HG02610 (cell line): ENCODE results near the gene SNX24.
"Not testable (repeated sequence)": the region's sequence is repeated elsewhere in the genome, so short reads cannot be mapped to it uniquely, and the experiment has no call there.

Experiments
- ATAC-seq: cut with Tn5 transposase; IDR thresholded peaks from one replicate; pipeline ENCODE4 v1.9.1; 2021; ENCODE audit warnings: mild to moderate bottlenecking, moderate library complexity; ENCODE audit not compliant: unreplicated experiment

SNX24 gene

DNA sequence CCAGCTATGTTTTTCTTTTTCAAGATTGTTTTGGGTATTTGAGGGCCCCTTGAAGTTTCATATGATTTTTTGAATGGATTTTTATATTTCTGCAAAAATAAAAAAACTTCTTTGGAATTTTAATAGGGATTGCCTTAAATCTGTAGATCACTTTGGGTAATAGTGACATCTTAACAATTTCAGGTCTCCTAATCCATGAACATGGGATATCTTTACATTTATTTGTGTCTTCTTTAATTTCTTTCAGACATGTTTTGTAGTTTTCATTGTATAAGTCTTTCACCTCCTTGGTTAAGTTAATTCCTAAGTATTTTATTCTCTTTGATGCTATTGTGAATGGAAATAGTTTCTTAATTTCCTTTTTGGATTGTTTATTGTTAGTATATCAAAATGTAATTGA is 112.0 kb downstream of the SNX24 start:
- ATAC-seq: no peak

DNA sequence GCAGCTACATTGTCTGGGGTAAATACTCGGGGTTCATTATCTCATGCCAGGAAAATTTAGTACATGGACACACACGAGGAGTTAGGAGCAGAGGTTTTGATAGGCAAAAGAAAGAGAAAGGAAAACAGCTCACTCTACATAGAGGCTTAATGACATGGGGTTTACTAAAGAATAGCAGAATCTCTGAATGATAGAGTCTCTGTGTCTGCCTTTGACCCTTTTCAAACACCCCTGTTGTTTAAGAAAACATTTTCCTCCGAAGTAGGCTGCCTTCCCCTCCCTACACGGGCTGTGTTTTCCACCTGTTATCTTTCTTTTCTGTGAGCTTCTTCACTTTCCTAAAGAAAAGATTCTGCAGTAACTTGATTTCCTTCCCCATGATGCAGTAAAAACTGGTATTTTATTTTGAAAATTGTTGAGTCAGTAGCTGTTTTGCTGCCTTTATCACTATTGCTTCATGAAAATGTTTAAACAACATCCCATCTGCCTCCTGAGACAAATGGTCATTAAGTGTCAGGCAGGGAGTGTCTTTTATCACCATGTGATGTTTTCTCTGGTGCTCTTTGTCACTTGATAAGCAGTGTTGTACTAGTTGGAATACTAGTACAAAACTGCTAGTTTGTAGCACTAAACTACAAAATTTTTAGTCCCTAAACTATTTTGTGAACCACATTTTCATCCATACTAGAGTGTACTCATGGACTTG is 114.5 kb downstream of the SNX24 start:
- ATAC-seq: no peak

DNA sequence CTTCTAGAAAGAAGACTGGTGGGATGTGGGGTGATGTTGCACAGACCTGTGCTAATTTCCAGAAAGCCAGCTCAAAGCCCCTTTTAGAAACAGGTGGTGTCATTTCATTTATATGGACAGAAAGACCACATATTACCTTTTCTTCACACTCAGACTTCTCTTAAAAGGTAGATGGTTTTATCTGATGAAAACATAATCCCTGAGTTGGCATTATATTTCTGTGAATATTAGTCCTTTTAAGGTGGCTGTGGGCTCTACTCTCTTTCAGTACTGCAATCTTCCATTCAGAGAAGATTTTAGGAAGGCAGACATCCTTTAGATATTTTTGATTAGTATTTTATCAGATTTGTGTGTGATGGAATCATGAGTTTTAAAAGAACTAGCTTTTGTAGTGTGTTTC is 117.9 kb downstream of the SNX24 start:
- ATAC-seq: no peak

DNA sequence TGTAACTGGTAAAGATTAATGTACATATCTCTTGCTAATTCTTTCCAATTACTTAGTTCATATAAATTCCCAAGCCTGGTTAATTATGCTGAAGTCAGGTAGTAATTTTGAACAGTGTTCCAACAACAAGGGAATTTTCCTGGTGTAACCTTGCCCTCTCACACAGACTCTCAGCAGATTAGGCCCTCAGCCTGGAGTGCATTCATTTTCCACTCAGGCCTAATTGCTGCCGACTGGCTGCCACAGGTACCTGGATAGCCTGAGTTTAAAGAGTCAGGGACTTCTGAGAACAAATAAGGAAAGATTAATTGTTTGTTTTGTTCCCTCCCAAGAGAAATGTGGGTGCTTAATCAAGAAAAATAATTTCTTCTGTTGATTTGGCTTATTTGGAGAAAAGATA is 119.7 kb downstream of the SNX24 start:
- ATAC-seq: no peak

DNA sequence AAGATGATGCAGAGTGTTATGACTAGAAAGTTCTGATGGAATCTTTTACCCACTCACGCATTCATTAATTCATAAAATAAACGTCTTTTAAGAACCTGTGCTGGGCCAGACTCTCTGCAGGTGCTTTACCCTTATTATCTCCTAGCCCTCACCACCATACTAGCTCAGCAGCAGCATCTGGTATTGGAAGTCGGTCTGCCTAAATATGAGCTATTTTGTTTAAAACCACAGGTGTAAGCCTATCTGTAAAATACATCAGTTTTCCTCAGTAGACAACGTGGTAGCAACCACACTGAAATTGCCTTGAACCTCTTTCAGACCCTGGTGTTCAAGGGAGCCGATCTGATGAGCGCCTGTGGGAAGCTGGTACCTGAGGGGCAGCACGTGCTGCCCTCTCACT is 121.7 kb downstream of the SNX24 start:
- ATAC-seq: no peak

DNA sequence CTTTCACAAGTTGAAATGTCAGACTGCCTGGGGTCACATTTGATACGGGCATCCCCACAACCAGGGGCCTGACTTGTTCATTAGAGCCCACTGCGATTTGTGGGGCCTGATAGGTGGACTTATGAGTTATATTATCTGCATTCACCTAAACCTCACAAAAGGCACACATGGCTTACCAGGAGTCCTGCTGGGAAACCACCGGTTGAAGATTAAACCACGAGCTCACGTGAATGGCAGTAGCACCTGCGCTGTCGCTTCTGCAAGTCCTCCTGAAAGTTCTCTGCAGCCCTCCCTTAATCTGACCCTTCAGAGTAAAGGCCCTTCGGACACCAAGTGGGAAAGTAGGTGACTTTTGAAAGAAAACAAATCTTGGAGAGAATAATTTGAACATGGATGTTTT is 122.2 kb downstream of the SNX24 start:
- ATAC-seq: peak; percentile 56

DNA sequence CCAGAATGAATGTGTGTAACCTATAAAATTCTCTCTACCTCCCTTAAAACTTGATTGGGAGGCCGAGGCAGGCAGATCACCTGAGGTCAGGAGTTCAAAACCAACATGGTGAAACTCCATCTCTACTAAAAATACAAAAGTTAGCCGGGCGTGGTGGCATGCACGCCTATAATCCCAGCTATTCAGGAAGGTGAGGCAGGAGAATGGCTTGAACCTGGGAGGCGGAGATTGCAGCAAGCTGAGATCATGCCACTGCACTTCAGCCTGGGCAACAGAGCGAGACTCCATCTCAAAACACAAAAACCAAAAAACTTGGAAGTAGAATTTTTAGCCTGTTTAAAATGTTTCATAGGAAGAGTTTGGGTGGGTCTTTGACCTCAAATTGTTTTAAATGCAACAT is 122.6 kb downstream of the SNX24 start:
- ATAC-seq: not testable (repeated sequence)

DNA sequence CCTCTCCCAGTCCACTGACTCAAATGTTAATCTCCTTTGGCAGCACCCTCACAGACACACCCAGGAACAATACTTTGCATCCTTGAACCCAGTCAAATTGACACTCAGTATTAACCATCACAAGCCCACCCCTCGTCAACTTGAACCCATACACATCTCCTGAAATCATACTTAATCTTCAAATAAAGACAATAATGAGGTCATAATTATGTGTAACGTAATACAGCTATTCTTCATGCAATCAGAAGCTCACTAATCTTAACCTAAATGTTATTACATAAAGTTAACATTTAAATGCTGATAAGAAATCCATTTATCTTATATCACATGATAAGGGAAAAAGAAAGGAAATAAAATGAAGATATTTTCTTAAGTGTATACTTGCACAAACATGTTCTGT is 125.9 kb downstream of the SNX24 start:
- no peak for ATAC-seq

DNA sequence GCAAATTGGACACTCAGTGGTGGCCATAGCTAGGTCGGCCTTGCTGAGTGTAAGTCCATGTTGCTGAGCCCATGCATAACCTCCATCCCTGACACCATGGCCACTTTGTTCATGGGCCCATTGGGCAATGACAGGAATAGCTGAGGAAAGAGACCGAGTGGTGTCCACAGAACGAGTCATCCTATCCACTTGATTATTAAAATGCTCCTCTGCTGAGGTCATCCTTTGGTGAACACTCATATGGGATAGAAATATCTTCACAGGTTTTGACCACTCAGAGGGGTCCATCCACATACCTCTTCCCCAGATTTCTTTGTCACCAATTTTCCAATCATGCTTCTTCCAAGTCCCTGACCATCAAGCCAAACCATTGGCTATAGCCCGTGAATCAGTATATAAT is 127.5 kb downstream of the SNX24 start:
- no peak for ATAC-seq

DNA sequence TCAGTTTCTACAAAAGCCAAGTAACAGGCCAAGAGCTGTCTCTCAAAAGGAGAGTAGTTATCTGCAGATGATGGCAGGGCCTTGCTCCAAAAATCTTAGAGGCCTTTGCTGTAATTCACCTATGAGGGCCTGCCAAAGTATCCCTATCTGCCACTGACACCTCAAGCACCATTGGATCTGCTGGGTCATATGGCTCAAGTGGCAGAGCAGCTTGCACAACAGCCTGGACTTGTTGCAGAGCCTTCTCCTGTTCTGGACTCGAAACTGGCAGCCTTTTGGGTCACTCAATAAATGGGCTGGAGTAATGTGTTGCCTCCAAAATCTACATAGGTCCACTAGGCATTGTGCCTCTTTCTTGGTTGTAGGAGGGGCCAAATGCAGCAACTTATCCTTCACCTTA is 128.3 kb downstream of the SNX24 start:
- ATAC-seq: not testable (repeated sequence)

DNA sequence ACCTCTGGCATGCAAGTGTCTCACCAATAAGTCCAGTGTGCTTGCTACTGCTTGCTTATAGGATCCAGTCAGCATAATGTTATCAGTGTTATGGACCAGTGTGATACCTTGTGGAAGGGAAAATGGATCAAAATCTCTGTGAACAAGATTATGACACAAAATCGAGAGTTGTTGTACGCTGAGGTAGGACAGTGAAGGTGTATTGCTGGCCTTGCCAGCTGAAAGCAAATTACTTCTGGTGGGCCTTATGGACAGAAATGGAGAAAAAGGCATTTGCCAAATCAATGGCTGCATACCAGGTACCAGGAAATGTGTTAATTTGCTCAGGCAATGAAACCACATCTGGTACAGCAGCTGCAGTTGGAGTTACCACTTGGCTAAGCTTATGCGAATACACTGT is 128.8 kb downstream of the SNX24 start:
- ATAC-seq: not testable (repeated sequence)

DNA sequence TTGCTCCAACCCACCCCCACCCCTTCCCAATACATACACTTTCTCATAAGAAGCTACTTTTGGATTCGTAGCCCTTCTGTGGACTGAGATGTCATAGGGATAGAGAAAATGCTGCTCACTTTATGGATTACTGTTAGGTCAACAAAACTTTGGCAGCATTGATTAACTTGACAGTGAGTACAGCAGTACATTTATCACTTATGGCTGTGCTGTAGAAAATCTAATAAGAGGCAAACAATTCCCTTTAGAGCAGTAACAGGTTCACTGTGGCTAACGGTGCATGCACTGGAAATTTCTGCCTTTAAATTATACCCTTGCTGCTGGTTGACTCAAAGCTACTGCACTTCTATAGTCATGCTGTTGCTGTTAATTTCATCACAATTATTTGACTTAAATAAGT is 131.9 kb downstream of the SNX24 start:
- no peak for ATAC-seq

DNA sequence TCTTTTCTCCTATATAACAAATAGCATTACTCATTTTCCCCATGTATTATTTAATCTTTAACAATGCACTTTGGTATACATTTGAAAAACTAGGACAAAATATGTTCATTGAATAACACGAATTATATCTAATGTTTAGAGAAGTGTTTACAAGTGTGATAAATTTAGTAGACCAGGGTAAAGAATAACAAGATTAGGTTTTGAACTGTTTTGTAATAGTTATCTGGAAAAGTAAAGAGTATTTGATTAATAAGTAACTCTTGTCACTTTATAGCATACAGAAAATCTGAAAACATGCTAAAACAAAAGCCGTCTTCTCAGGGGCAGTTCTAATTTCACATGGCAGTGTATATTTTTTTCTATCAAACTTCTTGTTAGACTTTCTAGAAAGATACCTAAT is 132.7 kb downstream of the SNX24 start:
- ATAC-seq: no peak

DNA sequence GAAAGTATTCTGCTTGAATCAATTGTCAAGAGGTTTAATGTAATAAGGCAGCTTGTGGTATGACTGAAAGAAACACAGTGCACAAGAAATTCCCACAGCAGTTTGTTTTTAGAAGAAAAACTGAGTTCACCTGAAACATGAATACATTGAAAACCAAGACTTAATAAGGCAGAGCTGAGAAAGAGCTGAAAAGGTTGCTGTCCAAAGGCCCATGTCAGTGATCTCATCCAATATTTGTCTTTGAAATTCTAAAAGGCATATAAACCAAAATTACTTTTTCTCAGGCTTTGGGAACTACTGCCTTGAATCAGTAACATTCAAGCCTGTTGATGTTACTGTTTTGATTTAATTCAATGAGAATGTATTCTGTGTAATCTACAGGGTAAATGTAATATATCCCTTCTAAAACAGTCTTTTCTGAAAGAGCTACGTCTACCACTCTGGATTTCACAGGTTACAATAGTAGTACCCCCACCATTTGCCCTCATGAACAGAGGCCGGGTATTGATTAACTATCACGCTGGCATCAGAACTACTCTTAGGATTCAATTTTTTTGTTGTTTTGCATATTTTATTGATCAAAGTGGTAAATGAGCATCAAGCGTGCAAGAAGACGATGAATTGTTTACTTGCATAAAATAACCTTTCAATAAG is 133.4 kb downstream of the SNX24 start:
- ATAC-seq: no peak

DNA sequence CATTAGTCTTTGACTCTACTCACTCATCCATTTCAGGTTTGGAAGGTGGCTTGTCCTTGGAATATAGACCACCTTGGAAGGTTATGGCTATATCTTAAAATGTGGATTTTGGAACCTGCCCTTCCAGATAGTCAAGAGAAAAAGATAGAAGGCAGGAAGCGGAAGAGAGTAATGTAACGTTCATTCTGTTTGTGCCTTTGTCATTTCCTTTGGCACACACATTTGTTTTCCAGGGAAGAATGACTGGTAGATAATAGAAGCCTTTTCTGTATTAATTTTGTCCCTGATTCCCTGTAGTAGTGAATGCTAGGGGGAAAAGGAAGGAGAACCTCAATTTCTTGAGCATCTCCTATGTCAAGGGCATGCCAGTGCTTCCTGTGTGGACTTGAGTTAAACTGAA is 136.4 kb downstream of the SNX24 start:
- no peak for ATAC-seq

DNA sequence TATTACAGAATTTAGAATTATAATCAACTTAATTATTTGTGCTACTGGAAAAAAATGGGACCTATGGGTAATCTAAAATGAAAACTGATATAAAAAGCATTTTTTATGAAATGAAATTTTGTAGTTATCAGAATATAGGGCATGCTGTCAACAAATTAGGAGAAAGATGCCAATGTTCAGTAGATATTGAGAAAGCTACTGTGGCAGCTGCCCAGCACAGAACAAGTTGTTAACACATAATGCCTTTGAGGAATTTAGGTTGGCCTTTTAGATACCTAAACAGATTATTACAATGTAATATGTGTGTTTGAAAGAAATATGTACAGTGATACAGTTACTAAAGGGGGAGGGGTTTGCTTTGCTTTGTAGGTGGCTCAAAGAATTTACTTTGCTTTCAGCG is 137.0 kb downstream of the SNX24 start:
- no peak for ATAC-seq

DNA sequence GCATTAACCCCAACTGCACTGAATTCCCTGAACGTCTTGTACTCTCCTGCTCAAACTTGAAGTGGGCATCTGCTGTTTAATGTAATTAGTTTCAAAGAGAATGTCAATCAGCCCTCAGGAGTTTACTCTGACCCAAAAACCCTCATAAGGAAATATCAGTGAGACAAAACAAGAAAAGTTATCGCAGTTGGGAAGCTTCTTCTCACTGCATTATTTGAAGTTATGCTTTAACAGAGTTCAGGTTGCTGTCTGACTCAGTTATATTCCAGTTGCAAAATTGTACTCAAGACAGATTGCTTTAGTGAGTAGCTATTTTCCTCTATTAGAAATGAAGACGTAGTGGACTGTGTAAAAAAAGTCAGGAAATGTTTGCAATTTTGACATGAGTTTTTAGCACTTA is 139.0 kb downstream of the SNX24 start:
- ATAC-seq: peak; percentile 54

DNA sequence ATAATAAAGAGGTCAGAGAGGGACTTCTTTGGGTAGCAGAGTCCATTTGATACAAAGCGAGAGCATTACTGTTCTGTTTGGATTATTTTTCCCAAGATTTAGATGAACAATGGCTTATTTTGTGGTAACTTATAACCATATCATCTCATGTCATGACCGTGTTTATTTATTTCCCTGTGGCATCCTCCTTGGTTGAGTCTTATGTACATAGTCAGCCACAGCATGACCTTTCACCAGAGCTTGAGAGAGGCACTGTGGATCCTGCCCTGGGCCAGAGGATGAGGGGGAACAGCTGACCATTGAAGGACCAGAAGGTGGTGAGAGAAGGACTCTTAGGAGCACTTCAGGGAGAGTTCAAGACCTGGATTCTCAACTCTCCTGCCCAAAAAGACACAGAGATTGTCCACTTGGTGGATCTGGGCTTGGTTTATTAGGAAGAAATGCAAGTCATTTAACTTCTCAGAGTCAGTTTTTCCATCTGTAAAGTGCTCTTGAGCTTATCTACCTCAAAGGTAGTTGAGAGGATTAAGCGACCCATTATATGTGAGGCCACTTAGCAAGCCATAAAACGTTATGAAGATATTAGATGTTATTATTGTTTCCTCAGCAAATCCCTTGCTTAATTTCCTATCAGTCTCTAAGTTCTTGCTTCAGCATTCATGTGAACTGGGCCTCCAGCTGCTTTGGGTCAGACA is 139.7 kb downstream of the SNX24 start:
- no peak for ATAC-seq

DNA sequence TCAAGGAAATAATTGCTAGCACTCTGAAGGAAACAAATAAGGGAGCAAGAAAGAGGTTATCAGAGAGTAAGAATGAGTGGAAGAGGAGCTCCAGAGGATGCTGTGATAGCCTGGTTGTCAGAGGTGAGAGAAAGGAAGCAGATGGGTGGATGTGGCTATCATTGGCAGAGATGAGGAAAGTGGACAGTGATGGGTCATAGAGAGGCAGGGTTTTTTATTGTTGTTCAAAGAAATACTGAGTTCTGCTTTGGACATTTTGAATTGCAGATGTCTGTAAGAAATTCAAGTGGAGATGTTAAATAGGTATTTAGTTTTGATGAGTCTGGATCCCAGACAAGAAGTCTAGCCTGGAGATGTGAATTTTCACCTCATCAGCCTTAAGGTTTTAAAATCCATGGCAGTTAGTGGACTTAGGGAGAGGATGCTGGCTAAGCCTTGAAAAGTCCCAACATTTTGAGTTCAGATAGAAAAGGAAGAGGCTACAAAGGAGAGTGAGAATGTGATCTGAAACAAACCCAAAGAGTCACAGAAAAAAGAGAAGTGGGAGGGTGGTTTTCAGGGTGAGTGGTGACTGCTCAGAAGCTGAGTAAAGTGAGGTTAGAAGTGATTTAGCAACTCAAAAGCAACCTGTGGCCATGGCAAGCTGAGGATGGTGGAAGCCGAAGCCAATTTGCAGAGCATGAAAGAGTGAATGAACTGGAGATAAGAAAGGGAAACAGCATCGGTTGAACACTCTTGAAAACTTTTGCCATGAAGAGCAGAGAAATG is 140.7 kb downstream of the SNX24 start:
- peak; percentile 98 for ATAC-seq

DNA sequence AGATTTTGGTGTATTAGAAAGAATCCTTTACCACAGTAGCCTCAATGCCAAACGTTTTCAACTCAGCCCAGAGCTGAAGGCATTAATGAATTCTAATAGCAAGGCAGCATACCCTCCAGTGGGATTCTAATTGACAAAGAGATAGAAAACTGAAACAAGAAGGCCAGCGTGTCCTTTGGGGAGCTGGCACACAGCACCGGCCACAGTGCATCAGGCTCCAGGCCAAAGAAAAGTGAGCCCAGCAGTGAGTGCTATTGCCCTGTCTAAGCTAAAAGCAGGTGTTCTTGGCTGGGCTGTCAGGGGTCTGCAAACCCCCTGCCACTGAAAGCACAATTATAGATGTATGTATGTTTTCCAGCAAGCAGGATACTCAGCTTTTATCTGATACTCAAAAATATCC is 150.7 kb downstream of the SNX24 start:
- ATAC-seq: no peak

DNA sequence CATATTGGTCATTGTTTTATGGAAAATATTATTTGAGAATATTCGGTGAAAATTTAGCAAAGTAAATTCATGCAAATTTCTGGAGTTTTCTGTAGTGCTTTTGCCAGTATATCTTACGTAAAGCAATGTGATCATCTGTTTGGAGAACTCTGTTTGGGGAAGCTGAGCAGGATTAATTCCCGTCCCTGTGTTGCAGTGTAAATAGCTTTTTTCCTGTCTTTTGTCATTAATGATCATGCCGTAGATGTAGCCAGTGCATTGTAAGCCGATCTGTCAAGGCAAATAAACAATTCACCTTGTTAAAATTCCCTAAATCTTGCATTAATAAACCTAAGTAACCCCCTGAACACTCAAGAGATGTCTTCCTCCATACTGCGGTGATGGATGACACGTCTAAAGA is 151.9 kb downstream of the SNX24 start:
- ATAC-seq: no peak
